Measurements from ENCODE around the gene ZMYND15.
"Not testable (repeated sequence)": the region's sequence is repeated elsewhere in the genome, so short reads cannot be mapped to it uniquely, and the experiment has no call there.

GRCh38 chr17:4704574-4704907, 35.1 kb upstream of the ZMYND15 start:
- not testable (repeated sequence) for TF ChIP-seq EZH2 (IDR thresholded peaks at IDR 0.05; ENCODE audit: insufficient read depth, poor library complexity, severe bottlenecking); EZH2phosphoT487 (IDR thresholded peaks at IDR 0.05; ENCODE audit: insufficient read depth, low read depth)

Measured in GM23248 (cell line).